ENCODE results near the gene CHSY1.

- TF ChIP-seq STAT3 (IDR thresholded peaks at IDR 0.05; ENCODE audit: low read depth, low read length): no peak
- TF ChIP-seq TAF1 (IDR thresholded peaks at IDR 0.05; ENCODE audit: borderline replicate concordance, low read depth, low read length): no peak
- no peak for TF ChIP-seq EGR1 (IDR thresholded peaks at IDR 0.05; ENCODE audit: borderline replicate concordance in 1 of 2, low read depth in 2 of 2, low read length in 2 of 2)
- no peak for TF ChIP-seq POLR2A (IDR thresholded peaks at IDR 0.05; ENCODE audit: low read depth, low read length)
- TF ChIP-seq MXI1 (IDR thresholded peaks at IDR 0.05; ENCODE audit: low read depth, low read length): no peak
- TF ChIP-seq POLR2AphosphoS5 (IDR thresholded peaks at IDR 0.05; ENCODE audit: low read length): no peak
- TF ChIP-seq PRDM15 (CRISPR knock-in tag; IDR thresholded peaks at IDR 0.05): no peak
- no peak for TF ChIP-seq CEBPB (IDR thresholded peaks at IDR 0.05; ENCODE audit: borderline replicate concordance in 1 of 2, low read depth in 2 of 2, low read length in 2 of 2)
- TF ChIP-seq ZNF274 (IDR thresholded peaks at IDR 0.05; ENCODE audit: insufficient read depth, insufficient read length): no peak
- TF ChIP-seq EZH2 (IDR thresholded peaks at IDR 0.05; ENCODE audit: borderline replicate concordance, control insufficient read depth, low read depth, low read length): no peak
These were observed 36.2 kb downstream of the CHSY1 start for GRCh38 chr15:101215681-101216080.

Data from GM12878 (cell line).